Measurements from ENCODE around the gene TMEM97. TPM values are rescaled to one million over a fixed set of nuclear protein-coding genes. Genes with fewer than 3 reads are reported as not detected.

The TMEM97 gene
- total RNA-seq, 1 donor from 2014 or later, result 59.4 TPM

- no peaks in the 10 kb centered on the region for H3K9me3 Mint-ChIP-seq (ENCODE audit: unreplicated experiment)
- H3K27me3 Mint-ChIP-seq (ENCODE audit: unreplicated experiment), result peaks cover 10% of the 10 kb centered on the region
- no peak overlapping the region for H3K27ac Mint-ChIP-seq (ENCODE audit: unreplicated experiment)
- DNase-seq (ENCODE audit: low spot score), result no peak
- H3K4me3 Mint-ChIP-seq (ENCODE audit: unreplicated experiment), result no peak overlapping the region
- TF ChIP-seq, protein P1, sequence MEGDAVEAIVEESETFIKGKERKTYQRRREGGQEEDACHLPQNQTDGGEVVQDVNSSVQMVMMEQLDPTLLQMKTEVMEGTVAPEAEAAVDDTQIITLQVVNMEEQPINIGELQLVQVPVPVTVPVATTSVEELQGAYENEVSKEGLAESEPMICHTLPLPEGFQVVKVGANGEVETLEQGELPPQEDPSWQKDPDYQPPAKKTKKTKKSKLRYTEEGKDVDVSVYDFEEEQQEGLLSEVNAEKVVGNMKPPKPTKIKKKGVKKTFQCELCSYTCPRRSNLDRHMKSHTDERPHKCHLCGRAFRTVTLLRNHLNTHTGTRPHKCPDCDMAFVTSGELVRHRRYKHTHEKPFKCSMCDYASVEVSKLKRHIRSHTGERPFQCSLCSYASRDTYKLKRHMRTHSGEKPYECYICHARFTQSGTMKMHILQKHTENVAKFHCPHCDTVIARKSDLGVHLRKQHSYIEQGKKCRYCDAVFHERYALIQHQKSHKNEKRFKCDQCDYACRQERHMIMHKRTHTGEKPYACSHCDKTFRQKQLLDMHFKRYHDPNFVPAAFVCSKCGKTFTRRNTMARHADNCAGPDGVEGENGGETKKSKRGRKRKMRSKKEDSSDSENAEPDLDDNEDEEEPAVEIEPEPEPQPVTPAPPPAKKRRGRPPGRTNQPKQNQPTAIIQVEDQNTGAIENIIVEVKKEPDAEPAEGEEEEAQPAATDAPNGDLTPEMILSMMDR (IDR thresholded peaks at IDR 0.05; ENCODE audit: unreplicated experiment), result no peak
- H3K4me1 Mint-ChIP-seq (ENCODE audit: unreplicated experiment), result peaks cover 25% of the 10 kb centered on the region
- H3K36me3 Mint-ChIP-seq (ENCODE audit: low read depth, unreplicated experiment), result peaks cover 35% of the 10 kb centered on the region
Measured at GRCh38 chr17:28341516-28341915, 22.5 kb downstream of the TMEM97 start.

DNA sequence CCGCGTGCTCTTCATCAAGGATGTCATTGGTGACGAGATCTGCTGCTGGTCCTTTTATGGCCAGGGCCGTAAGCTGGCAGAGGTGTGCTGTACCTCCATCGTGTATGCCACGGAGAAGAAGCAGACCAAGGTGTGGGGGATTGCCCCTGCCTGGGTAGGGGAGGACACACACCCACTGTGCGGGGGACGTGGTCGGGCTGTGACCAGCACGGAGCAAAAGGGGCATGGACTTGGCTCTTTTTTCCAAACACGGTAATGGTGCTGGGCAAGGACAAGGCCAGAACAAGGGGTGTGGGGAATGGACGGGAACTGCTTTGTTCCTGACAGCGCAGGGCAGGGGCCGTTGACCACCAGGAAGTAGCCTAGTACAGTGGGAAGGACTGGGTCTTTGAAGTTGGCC is 23.3 kb downstream of the TMEM97 start:
- Mint-ChIP-seq H3K36me3 (ENCODE audit: low read depth, unreplicated experiment) (peaks cover 35% of the 10 kb centered on the region), H3K27me3 (ENCODE audit: unreplicated experiment) (peaks cover 3% of the 10 kb centered on the region), H3K4me1 (ENCODE audit: unreplicated experiment) (peaks cover 17% of the 10 kb centered on the region), H3K27ac (ENCODE audit: unreplicated experiment) (no peak overlapping the region), H3K4me3 (ENCODE audit: unreplicated experiment) (no peak overlapping the region), H3K9me3 (ENCODE audit: unreplicated experiment) (no peaks in the 10 kb centered on the region)
- DNase-seq (ENCODE audit: low spot score), result no peak
- TF ChIP-seq, protein P1 (IDR thresholded peaks at IDR 0.05; ENCODE audit: unreplicated experiment), result no peak

- no peak for DNase-seq (ENCODE audit: low spot score)
- Mint-ChIP-seq H3K9me3 (ENCODE audit: unreplicated experiment) (no peaks in the 10 kb centered on the region), H3K27me3 (ENCODE audit: unreplicated experiment) (peaks cover 3% of the 10 kb centered on the region), H3K4me3 (ENCODE audit: unreplicated experiment) (peak overlapping the region; percentile 62), H3K4me1 (ENCODE audit: unreplicated experiment) (peaks cover 6% of the 10 kb centered on the region), H3K36me3 (ENCODE audit: low read depth, unreplicated experiment) (peaks cover 37% of the 10 kb centered on the region), H3K27ac (ENCODE audit: unreplicated experiment) (peak overlapping the region; percentile 42)
- TF ChIP-seq, protein P1 (IDR thresholded peaks at IDR 0.05; ENCODE audit: unreplicated experiment), result no peak
Measured at GRCh38 chr17:28343491-28343932, 24.5 kb downstream of the TMEM97 start.

GRCh38 chr17:28344011-28344410 is 25.0 kb downstream of the TMEM97 start:
- no peak for DNase-seq (ENCODE audit: low spot score)
- Mint-ChIP-seq H3K27ac (ENCODE audit: unreplicated experiment) (peak overlapping the region; percentile 42), H3K36me3 (ENCODE audit: low read depth, unreplicated experiment) (peaks cover 37% of the 10 kb centered on the region), H3K9me3 (ENCODE audit: unreplicated experiment) (no peaks in the 10 kb centered on the region), H3K4me1 (ENCODE audit: unreplicated experiment) (peaks cover 3% of the 10 kb centered on the region), H3K4me3 (ENCODE audit: unreplicated experiment) (peak overlapping the region; percentile 62), H3K27me3 (ENCODE audit: unreplicated experiment) (peaks cover 6% of the 10 kb centered on the region)
- TF ChIP-seq, protein P1 (IDR thresholded peaks at IDR 0.05; ENCODE audit: unreplicated experiment), result no peak

GRCh38 chr17:28344435-28344901 is 25.5 kb downstream of the TMEM97 start:
- no peak for DNase-seq (ENCODE audit: low spot score)
- Mint-ChIP-seq H3K9me3 (ENCODE audit: unreplicated experiment) (no peaks in the 10 kb centered on the region), H3K27me3 (ENCODE audit: unreplicated experiment) (peaks cover 3% of the 10 kb centered on the region), H3K36me3 (ENCODE audit: low read depth, unreplicated experiment) (peaks cover 37% of the 10 kb centered on the region), H3K4me3 (ENCODE audit: unreplicated experiment) (peak overlapping the region; percentile 62), H3K4me1 (ENCODE audit: unreplicated experiment) (no peaks in the 10 kb centered on the region), H3K27ac (ENCODE audit: unreplicated experiment) (no peak overlapping the region)
- TF ChIP-seq, protein P1 (IDR thresholded peaks at IDR 0.05; ENCODE audit: unreplicated experiment), result no peak
